Peyer's patch (tissue), 4 donors: ENCODE results near the gene MYO18B.

Source experiments
- CTCF ChIP-seq, 6 experiments: fragments of 450-650 bp in 4 of 6; fragments of 200-600 bp in 2 of 6; sonication (generic) in 1 of 6; IDR thresholded peaks; one replicate each; pipeline ENCODE4 v1.5.1; 2017 to 2019; ENCODE audit warnings: antibody characterized with exemption in 6 of 6, mild to moderate bottlenecking in 3 of 6, moderate library complexity in 1 of 6
- POLR2A ChIP-seq, 2 donors: fragments of 450-650 bp; IDR thresholded peaks; one replicate each; pipeline ENCODE4 v1.5.1; 2017; ENCODE audit warnings: antibody characterized with exemption in 2 of 2, mild to moderate bottlenecking in 2 of 2, moderate library complexity in 2 of 2

GRCh38 chr22:25781801-25782200 is 39.8 kb downstream of the MYO18B start:
- no peak for TF ChIP-seq CTCF (IDR thresholded peaks at IDR 0.05)
- no peak for TF ChIP-seq POLR2A (IDR thresholded peaks at IDR 0.05)
